ENCODE results near the gene NOX4.
"Not testable (repeated sequence)": the region's sequence is repeated elsewhere in the genome, so short reads cannot be mapped to it uniquely, and the experiment has no call there.

NOX4 gene

GRCh38 chr11:89457190-89457589, 34.0 kb downstream of the NOX4 start:
- no peak for DNase-seq

GRCh38 chr11:89456681-89457080, 34.5 kb downstream of the NOX4 start:
- no peak for DNase-seq

GRCh38 chr11:89452780-89453179, 38.4 kb downstream of the NOX4 start:
- DNase-seq, result no peak

- DNase-seq, result no peak
Observed at GRCh38 chr11:89447845-89448244, 43.3 kb downstream of the NOX4 start.

- no peak for DNase-seq
Observed at GRCh38 chr11:89443361-89444322, 47.5 kb downstream of the NOX4 start.

GRCh38 chr11:89442801-89443200, 48.4 kb downstream of the NOX4 start:
- no peak for DNase-seq

GRCh38 chr11:89441606-89442005, 49.6 kb downstream of the NOX4 start:
- no peak for DNase-seq

GRCh38 chr11:89437317-89437716, 53.9 kb downstream of the NOX4 start:
- DNase-seq, result no peak

GRCh38 chr11:89436071-89436470, 55.1 kb downstream of the NOX4 start:
- no peak for DNase-seq

- no peak for DNase-seq
Observed at GRCh38 chr11:89433278-89433677, 57.9 kb downstream of the NOX4 start.

GRCh38 chr11:89432182-89432581, 59.0 kb downstream of the NOX4 start:
- not testable (repeated sequence) for DNase-seq

- not testable (repeated sequence) for DNase-seq
Observed at GRCh38 chr11:89426501-89426900, 64.7 kb downstream of the NOX4 start.

- no peak for DNase-seq
Observed at GRCh38 chr11:89421718-89422117, 69.5 kb downstream of the NOX4 start.

- no peak for DNase-seq
Observed at GRCh38 chr11:89420981-89421380, 70.2 kb downstream of the NOX4 start.

GRCh38 chr11:89416961-89417360, 74.2 kb downstream of the NOX4 start:
- DNase-seq, result no peak

- DNase-seq, result not testable (repeated sequence)
Observed at GRCh38 chr11:89411112-89411511, 80.1 kb downstream of the NOX4 start.

- not testable (repeated sequence) for DNase-seq
Observed at GRCh38 chr11:89410666-89411065, 80.5 kb downstream of the NOX4 start.

GRCh38 chr11:89408441-89408840, 82.7 kb downstream of the NOX4 start:
- DNase-seq, result not testable (repeated sequence)

- no peak for DNase-seq
Observed at GRCh38 chr11:89405629-89406028, 85.5 kb downstream of the NOX4 start.

- not testable (repeated sequence) for DNase-seq
Observed at GRCh38 chr11:89391654-89392053, 99.5 kb downstream of the NOX4 start.

GRCh38 chr11:89387501-89387900, 103.7 kb downstream of the NOX4 start:
- DNase-seq, result not testable (repeated sequence)

- DNase-seq, result not testable (repeated sequence)
Observed at GRCh38 chr11:89382986-89383385, 108.2 kb downstream of the NOX4 start.

GRCh38 chr11:89381094-89381493, 110.1 kb downstream of the NOX4 start:
- DNase-seq, result no peak

- not testable (repeated sequence) for DNase-seq
Observed at GRCh38 chr11:89379976-89380771, 111.0 kb downstream of the NOX4 start.
